IMR-90 (cell line): Measurements from ENCODE around the gene SYMPK.

Experiments used
- POLR2A ChIP-seq: IDR thresholded peaks from 2 replicates; pipeline ENCODE4 v1.6.1; 2012; ENCODE audit warnings: mild to moderate bottlenecking, low read depth, low read length
- RCOR1 ChIP-seq: IDR thresholded peaks from 2 replicates; pipeline ENCODE4 v1.6.1; 2012; ENCODE audit warnings: mild to moderate bottlenecking, low read length, improper control_type of control experiment; ENCODE audit not compliant: insufficient replicate concordance
- TF ChIP-seq, protein P1 (sequence below): conservative IDR thresholded peaks from 2 replicates; pipeline ENCODE4 v1.5.1; 2012; ENCODE audit warnings: mild to moderate bottlenecking, low read depth, low read length, improper control_type of control experiment

GRCh38 chr19:45771311-45771933 is 91.5 kb downstream of the SYMPK start:
- TF ChIP-seq, protein P1, sequence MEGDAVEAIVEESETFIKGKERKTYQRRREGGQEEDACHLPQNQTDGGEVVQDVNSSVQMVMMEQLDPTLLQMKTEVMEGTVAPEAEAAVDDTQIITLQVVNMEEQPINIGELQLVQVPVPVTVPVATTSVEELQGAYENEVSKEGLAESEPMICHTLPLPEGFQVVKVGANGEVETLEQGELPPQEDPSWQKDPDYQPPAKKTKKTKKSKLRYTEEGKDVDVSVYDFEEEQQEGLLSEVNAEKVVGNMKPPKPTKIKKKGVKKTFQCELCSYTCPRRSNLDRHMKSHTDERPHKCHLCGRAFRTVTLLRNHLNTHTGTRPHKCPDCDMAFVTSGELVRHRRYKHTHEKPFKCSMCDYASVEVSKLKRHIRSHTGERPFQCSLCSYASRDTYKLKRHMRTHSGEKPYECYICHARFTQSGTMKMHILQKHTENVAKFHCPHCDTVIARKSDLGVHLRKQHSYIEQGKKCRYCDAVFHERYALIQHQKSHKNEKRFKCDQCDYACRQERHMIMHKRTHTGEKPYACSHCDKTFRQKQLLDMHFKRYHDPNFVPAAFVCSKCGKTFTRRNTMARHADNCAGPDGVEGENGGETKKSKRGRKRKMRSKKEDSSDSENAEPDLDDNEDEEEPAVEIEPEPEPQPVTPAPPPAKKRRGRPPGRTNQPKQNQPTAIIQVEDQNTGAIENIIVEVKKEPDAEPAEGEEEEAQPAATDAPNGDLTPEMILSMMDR: no peak
- TF ChIP-seq POLR2A: no peak
- no peak for TF ChIP-seq RCOR1
